ENCODE measurements around the gene TEX2.
"Not testable (repeated sequence)": the region's sequence is repeated elsewhere in the genome, so short reads cannot be mapped to it uniquely, and the experiment has no call there.

TEX2 gene

DNA sequence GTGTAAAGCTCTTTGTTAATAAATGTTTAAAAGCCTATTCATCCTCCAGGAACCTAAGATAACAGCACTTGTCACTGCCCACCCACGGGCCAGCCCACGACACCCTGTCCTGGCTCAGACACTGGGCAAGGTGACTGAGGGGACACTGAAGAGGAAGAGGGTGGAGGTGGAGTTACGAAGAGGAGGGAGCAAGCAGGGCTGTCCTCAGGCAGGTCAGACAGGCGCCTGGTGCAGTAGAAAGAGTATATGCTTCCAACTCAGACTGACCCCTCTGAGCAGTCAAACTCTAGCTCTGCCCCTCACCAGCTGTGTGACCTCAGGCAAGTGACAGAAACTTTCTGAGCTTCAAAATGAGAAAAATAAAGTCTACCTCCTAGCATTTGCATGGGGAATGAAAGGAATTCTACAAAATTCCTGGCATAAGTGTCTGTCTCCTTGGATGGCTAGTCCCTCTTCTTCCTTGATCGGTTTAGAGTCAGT lies 22.8 kb downstream of the TEX2 start:
- no peak for DNase-seq (ENCODE audit: low spot score)

DNA sequence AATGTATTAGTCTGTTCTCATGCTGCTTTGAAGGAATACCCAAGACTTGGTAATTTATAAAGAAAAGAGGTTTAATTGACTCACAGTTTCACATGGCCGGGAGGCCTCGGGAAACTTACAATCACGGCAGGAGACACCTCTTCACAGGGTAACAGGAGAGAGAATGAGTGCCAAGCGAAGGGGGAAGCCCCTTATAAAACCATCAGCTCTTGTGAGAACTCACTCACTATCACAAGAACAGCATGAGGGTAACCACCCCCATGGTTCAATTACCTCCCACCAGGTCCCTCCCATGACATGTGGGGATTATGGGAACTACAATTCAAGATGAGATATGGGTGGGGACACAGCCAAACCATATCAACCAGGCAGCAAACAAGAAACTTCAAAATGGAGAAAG lies 24.6 kb downstream of the TEX2 start:
- DNase-seq (ENCODE audit: low spot score), result not testable (repeated sequence)

DNA sequence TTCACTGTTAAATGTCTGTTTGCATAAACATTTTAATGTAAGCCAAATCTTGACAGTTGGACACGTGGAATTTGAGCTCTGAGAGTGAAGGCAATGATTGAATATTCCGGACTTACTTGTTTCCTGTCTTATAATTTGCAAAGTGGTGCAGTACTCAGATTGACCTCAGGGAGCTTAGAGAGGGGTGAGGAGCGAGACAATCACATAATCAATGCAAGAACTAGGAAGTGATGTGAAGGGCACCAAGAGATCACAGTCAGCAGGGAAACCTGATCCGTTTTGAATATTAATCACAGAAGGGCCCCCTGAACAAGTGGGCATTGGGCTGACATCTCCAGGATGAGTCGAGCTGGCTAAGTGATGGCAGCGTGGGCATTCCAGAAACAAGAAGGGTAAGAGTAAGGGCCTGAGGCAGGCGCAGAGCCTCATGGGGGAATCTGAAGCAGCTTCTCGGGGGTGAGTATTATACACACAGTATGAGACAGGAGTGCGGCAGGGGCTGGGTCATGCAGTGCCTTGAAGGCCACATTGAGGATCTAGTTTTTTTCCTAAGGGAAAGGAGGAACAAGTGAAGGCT lies 26.1 kb downstream of the TEX2 start:
- no peak for DNase-seq (ENCODE audit: low spot score)

DNA sequence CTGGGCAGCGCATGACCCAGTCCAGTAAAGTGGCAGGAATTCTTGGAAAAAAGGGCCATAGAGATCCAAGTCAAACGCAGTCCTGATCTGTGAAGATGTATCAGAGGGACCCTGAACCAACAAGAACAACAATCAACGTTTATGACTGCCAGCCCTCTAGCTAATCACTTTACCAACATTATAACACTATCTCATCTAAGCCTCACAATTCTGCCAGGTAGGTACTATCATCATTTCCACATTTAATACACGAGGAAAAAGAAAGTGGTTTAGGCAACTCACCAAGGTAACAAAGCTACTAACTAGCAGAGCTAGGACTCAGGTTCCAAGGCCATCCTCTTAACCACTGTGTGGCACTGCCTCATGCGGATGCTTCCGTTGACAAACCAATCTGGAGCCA lies 28.1 kb downstream of the TEX2 start:
- no peak for DNase-seq (ENCODE audit: low spot score)

DNA sequence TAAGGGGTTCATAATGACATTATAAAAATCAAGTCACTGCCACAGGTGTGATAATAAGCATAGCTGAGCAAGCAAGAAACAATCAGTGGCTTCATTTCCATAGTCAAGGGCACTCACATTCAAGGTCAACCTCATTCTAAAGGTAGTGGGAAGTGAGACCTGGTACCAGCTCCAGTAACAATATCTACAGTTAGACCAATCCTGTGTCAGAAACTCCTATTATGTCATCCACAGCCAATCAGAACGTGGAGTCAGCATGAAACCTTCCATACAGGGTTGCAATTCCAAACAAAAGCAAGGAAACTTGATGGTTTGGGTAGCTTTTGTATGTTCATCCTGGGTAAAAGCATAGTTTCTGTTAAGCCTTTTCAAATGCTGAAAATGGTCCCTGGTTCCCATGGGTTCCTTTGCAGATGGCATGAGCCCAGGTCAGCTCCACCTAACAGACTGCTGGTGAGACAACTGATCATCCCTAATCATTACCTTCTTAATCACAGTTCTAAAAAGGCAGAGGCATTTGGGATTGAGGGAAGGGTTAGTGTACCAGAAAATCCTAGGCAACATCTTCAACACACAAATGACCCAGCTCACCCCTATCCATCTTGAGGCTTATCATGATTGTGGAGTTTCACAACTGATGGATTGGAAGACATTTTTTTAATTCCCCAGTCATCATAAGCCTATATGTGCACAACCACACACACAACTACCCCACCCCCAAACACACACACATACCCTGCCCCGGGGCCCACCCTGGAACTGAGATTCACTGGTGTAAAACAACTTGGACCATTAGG lies 30.4 kb downstream of the TEX2 start:
- no peak for DNase-seq (ENCODE audit: low spot score)

DNA sequence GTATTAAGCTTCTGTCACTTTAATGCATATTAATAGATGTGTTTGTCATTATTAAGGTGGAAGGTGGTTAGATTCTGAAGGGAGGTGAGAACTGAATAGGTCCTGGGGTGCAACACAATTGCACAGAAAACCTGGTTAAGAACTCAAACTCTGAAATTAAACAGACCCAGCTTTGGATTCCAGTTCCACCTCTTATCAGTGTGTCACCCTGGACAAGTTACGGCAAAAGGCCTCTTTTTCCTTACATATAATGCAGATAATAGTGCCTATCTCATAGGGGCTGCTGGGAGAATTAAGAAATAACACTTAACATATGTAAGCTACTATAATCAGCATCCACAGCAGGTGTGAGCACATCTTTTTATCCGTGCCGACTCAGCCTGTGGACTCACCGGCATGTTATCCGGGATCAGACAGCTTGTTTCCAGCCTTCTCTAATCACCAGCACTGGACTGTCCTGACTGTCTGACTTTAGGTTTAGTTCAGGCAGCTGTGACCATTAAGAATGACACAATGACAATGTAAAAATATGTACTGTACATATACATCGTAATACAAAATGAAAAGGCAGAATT lies 31.4 kb downstream of the TEX2 start:
- no peak for DNase-seq (ENCODE audit: low spot score)

DNA sequence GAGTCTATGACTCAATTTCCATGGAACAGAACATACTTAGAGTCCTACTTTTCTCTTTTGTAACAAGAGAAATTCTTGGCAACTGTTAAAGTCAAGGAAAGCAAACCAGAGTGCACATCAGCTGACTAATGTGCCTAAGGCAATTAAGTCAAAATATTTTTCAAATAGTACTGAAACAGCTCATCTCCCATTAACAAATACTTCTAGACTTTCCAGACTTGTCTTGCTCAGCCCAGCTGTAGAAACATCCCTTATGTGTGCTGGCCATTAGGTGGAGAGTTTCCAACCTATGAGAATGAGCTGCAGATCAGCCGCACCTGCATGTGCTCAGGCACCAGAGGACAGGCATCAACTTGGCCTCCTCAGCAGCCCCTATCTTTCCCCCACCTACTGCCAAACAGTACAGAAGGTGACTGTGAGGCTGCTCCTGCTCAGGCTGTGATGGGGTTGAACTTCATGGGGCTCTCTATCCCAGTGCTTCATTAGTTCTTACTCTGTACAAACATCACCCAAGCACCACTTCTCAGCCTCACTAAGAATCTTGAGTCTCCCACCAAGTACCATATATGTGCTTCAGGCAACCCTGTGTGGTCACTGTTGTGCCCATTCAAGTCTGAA lies 32.2 kb downstream of the TEX2 start:
- DNase-seq (ENCODE audit: low spot score), result no peak

DNA sequence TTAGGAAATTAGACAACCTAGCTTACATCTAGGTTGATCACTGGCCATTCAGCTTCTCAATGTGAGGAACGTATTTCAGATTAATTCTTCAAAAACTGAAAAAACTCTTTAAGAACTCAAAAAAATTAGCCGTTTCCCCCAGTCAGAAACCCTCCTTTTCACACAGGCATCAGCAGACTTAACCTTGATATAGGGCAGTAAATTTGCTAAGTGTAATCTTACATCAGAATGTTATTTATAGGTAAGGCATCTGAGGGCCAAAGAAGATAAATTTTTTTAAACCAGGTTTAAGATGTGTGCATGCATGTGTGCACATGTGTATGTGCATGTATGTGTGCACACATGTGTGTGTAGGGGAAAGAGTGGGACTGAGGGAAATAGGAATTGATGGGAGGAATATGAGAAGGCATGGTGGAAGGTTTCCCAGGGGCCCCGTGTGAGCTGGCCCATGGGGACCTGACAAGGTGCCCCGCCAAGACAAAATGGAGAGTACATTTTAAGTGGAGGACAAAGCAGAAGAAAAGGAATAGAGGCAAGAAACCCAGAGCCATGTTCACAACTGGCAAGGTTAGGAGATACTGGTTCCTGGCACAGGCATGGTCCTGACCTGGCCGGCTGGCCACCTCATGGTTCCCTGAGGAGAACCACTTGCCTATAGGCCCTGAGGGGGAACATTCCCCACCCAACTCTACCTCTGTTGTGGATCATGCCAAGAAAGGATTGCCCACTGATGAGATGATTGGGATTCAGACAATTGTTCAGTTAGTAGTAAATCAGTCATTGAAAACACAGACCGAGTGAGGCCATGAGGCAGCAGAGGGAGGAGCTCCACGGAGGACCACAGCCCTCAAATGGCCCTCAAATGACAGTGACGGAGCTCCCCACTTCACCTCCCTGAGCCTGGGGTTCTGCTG lies 33.0 kb downstream of the TEX2 start:
- no peak for DNase-seq (ENCODE audit: low spot score)

DNA sequence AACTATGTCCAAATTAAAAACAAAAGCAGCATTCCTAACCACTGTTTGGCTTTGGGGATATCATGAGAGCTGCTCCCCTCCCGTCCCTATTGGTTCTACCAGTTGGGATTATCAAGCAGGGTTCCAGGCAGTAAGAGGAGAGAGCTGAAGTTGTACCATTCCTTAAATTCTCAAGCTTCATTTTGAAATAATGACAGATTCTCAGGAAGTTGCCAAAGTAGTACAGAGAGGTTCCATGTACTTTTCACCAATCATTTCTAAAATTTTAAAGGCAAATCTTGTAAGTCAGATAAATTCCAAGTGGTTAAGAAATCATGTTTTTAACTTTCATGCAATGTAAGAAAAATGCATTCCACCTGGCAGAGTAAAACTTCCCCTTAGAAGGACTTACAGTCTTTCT lies 36.9 kb downstream of the TEX2 start:
- DNase-seq (ENCODE audit: low spot score), result no peak

DNA sequence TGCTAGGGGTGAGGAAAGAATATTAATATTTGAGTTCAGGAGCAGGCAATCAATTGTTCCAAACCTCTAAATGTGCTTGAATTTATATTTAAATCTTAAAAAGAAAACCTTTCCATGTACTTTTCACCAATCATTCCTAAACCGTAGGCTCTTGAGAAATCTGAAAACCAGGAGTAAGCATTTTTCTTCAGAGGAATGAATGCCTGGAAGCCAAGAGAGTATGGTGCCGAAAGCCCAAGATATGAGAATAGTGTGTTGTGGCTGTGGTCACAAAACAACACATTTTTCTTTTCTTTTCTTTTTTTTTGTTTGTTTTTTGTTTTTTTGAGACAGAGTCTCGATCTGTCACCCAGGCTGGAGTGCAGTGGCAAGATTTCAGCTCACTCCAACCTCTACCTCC lies 37.6 kb downstream of the TEX2 start:
- DNase-seq (ENCODE audit: low spot score), result no peak

DNA sequence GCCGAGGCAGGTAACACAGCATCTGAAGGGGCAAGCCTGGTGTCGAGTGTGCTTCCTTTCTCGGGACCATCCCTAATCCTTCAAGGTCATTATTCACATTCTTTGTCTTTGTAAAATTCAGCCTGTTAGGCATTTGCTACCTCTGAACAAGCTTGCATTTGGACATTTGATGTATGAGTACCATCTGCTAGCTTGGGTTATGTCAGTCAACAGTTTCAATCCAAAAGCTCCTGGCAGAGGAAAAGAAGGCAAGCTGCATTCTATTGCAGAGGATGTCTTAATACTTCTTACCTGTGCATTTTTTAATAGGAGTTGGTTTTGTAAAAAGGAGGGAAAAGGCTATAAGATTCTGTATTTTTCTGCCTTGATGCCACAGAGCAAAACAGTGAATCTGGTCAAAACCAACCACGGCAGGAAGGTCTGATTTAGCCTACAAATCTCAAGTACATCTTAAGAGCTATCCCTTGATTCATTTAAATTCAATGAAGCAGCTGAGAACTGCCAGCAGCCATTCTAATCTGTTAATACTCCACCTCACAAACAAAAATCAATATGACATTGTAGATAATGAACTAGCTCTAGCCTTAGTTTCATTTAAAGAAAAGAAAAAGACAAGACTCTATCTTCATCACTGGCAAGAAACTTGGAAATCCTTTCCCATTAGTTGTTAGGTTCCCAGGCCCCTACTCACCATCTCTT lies 39.0 kb downstream of the TEX2 start:
- no peak for DNase-seq (ENCODE audit: low spot score)

DNA sequence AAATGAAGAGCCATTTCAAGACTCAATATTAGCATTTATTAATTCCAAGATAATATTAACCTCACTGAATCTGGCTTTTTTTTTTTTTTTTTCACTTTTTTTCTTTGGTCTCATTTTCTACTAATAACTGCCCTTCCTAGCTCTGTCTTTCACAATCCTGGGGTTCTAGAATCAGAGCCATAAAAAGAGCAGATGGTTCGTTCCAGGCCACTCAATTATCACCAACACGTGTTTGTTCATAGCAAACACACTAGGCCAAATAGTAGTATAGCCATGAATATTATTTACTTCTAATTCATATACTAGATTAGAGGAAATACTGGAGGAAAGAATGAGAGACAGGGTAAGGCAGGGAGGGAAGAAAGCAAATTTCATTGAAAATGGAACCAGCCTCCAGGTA lies 39.8 kb downstream of the TEX2 start:
- DNase-seq (ENCODE audit: low spot score), result no peak

DNA sequence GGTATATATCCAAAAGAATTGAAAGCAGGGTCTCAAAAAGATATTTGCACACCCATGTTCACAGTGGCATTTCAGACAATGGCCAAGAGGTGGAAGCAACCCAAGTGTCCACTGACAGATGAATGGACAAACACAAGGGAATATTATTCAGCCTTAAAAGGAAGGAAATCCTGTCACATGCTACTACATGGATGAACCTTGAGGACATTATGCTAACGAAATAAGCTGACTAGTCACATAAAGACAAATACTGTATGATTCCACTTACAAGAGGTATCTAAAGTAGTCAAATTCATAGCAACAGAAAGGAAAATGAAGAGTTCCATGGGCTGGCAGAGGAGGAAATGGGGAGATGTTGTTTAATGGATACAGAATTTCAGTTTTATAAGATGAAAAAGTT lies 41.4 kb downstream of the TEX2 start:
- no peak for DNase-seq (ENCODE audit: low spot score)

DNA sequence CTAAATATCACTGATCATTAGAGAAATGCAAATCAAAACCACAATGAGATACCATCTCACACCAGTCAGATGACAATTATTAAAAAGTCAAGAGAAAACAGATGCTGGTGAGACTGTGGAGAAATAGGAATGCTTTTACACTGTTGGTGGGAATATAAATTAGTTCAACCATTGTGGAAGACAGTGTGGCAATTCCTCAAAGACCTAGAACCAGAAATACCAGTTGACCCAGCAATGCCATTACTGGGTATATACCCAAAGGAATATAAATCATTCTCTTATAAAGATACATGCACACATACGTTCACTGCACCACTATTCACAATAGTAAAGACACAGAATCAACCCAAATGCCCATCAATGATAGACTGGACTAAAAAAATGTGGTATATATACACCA lies 42.5 kb downstream of the TEX2 start:
- DNase-seq (ENCODE audit: low spot score), result not testable (repeated sequence)

DNA sequence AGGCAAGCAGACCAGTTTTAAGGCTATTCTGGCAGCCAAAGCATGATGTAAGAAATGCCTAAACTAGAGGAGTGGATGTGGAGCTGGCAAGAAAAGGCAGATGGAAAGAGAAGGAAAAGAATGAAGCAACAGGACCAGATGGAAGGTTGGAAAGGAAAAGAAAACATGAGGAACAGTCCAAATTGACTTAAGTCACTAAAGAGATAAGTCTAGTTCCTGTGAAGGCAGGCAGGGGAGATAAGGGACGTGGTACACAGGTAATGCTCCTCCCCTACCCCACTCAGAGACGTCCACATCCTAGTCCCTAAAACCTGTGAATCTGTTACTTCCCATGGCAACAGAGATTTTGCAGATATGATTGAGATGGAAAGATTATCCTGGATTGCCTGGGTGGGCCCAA lies 43.5 kb downstream of the TEX2 start:
- no peak for DNase-seq (ENCODE audit: low spot score)

DNA sequence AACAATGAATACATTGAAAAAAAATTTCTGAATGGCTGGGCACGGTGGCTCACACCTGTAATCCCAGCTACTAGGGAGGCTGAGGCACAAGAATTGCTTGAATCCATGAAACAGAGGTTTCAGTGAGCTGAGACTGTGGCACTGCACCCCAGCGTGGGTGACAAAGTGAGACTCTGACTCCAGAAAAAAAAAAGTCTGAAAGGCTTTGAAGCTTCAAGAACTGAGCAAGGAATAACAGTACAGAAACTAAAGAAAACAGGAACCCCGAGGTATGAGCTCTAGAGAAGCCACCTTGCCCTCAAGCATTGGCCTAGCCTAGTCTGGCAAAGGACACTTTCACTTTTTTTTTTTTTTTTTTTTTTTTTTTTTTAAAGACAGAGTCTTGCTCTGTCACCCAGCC lies 45.0 kb downstream of the TEX2 start:
- DNase-seq (ENCODE audit: low spot score), result no peak

DNA sequence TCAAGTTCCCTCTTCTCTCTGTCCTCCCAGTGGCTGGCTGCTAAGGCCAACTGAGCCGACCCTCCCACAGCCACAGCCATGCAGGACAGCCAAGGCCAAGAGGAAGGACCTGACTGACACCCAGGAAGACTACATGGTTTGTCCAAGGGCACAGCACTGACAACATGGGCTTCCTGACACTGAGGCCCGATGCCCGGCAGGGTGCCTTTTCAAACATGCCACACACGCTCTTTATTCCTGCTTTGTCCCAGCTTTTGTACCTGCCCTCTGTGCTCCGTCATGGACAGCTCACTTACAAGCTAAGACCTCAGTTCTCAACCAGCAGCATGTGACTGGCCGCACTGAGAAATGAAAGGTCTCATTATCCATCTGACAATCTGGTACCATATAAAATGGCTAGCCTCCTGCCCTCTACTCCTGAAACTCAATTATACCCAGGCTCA lies 45.8 kb downstream of the TEX2 start:
- no peak for DNase-seq (ENCODE audit: low spot score)

DNA sequence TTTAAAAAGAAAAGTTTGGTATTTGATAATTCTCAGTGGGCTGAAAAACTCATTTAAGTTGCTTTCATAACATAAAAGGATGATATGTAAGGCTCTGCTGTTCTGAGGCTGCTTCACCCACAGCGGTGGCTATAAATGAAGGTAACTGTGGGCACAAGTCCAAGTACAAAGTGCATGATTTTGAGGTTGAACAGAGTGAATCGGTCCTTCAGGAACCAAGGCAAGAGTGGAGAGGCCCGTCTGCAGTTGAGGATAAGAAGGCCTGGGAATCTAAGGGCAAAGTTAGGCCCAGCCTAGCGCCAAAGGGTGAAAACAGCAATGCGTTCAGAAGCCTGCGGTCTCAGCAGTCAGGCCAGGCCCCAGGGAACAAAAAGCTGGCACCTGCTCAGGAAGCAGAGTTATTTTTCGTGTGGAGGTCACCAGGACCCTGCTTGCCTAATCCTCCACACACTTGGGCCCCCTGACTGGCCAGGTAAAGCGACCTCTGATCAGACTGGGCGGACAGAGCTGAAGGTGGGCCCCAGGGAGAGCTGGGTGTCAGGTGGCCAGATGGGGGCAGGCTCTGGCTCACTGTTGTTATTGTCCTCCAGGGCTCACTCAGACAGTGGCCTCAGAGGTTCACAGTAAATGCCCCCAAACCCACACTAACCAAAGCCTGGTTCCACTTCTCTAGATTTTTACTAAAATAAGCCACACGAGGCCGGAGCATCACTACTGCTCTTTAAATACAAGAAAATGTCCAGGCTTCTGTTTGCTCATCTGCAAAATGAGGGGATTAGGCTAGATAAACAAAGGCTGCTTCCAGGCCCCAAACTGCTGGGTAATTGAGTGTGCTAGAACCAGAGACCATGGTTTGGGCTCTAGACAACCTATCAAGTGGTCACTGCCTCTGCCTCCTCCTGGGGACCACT lies 46.5 kb downstream of the TEX2 start:
- DNase-seq (ENCODE audit: low spot score), result peak; percentile 37

DNA sequence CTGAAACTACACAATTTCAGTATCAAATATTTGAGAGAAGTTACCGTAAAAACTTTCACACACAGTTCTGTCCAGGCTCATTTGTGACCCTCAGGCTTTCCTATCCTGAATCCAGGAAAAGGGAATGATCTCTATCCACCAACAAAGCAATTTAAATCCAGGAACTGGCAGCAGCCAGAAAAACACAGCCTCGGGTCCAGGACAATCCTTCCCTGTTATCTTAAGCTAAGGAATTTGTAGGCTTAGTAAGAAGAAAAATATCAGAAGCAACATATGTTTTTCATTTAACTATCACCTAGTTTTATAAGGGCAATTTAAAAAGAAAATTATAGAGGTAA lies 47.1 kb downstream of the TEX2 start:
- DNase-seq (ENCODE audit: low spot score), result no peak

DNA sequence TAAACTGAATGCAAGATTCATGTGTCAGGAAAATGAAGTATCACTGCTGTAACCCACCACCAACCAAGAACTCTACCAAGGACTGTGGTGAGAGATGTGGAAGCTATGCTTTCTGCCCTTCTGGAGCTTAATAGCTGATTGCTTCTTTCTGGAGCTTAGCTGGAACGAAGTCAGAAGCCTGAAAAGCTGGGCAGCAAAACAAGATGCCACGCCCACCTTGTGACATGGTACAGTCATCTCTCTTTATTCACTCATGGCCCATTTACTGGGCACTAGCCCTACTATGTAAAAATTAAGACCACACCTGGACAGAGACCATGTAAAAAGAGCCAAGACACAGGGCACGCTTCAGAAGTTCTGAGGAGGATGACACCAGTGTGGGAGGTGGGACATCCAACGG lies 48.1 kb downstream of the TEX2 start:
- no peak for DNase-seq (ENCODE audit: low spot score)
